GM13977 (cell line): ENCODE data around the gene CAPZA1.
"Not testable (repeated sequence)": the region's sequence is repeated elsewhere in the genome, so short reads cannot be mapped to it uniquely, and the experiment has no call there.

Experiments used
- DNase-seq: peaks from one replicate; pipeline ENCODE4 v3.0.0; 2012; ENCODE audit warnings: low spot score
- in situ Hi-C: fragments of 300-500 bp; cut with MboI; formaldehyde crosslinking; loops from one replicate; pipeline ENCODE4 v1.12.0; 2022; ENCODE audit warnings: low sequenced_read_pairs, low pct_unique_long_range_greater_than_20kb, mixed read lengths, inconsistent platforms; ENCODE audit not compliant: unreplicated experiment
- TF ChIP-seq, protein P1 (sequence below): IDR thresholded peaks from 2 replicates; pipeline ENCODE4 v1.5.1; 2012; ENCODE audit warnings: mild to moderate bottlenecking, control low read depth; ENCODE audit not compliant: insufficient read depth; ENCODE audit errors: extremely low read depth, missing control alignments

The CAPZA1 gene

DNA sequence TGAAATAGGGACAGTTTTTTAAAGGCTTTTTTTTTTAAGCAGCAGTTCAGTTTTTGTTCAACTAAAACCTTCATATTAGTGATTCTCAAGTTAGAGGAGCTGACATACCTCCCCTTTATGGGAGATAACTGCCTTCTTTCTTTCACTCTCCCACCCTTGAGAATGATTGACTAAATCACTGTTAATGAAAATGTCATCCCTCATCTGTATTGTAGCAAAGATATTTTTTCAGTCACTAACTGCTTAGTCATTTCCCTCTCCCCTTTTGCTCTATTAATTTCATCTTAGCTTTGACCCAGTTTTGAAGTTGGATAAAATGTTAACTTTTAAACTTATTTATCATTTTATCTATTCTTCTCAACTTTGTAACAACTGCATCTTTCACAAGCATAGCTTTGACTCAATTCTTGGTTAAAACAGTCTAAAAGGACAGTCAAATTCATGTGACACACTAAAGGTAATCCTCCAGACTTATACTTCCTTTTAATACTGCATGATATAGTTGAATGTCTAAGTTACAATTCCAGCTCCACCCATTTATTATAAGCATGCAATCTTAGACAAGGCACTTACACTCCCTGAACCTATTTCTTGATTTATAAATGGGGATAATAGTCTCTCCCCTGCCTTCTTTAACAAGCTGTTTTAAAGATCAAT lies 17.1 kb downstream of the CAPZA1 start:
- in situ Hi-C loops = no loop called here

DNA sequence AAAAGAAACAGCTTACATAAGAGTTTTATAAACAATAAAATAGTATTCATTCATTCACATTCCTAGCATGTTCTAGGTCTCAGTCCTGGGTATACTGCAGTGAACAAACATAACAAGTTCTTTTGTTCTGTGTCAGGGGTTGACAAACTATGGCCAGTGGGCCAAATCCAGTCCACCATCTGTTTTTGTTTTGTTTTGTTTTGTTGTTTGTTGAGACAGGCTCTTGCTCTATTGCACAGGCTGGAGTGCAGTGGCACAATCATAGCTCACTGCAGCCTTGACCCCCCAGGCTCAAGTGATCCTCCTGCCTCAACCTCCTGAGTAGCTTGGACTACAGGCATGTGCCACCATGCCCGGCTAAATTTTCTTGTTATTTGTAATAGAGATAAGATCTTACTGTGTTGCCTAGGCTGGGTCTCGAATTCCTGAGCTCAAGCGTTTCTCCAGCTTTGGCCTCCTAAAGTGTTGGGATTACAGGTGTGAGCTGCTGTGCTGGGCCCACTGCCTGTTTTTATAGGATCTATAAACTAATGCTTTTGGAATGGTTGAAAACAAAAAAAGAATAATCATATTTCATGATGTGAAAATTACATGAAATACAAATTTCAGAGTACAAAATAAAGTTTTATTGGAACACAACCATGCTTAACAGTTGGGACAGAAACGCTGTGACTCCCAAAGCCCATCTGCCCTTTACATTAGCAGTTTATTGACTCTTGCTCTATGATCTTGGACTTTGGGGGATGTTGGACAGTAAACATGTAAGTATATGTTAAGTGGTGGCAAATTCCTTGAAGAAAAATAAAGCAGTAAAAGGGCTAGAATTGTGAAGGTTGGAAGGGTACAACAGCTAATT lies 17.9 kb downstream of the CAPZA1 start:
- DNase-seq = no peak
- TF ChIP-seq, protein P1, sequence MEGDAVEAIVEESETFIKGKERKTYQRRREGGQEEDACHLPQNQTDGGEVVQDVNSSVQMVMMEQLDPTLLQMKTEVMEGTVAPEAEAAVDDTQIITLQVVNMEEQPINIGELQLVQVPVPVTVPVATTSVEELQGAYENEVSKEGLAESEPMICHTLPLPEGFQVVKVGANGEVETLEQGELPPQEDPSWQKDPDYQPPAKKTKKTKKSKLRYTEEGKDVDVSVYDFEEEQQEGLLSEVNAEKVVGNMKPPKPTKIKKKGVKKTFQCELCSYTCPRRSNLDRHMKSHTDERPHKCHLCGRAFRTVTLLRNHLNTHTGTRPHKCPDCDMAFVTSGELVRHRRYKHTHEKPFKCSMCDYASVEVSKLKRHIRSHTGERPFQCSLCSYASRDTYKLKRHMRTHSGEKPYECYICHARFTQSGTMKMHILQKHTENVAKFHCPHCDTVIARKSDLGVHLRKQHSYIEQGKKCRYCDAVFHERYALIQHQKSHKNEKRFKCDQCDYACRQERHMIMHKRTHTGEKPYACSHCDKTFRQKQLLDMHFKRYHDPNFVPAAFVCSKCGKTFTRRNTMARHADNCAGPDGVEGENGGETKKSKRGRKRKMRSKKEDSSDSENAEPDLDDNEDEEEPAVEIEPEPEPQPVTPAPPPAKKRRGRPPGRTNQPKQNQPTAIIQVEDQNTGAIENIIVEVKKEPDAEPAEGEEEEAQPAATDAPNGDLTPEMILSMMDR = no peak
- in situ Hi-C loops = no loop called here

More for the DNA sequence above, 17.1 kb downstream of the CAPZA1 start:
- TF ChIP-seq, protein P1 = no peak
- peak; percentile 48 for DNase-seq

DNA sequence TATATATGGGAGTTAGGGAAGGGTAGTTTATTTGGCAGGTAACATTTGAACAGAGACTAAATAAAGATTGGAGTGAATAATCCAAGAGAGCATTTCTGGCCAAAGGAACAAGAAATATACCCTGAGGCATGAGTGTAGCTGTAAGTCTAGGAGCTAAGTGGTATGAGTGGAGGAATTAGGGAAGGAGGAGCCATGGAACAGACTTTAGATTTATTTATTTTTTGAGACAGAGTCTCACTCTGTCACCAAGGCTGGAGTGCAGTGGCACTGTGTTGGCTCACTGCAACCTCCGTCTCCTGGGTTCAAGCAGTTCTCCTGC lies 18.4 kb downstream of the CAPZA1 start:
- in situ Hi-C loops = no loop called here
- TF ChIP-seq, protein P1 = no peak
- no peak for DNase-seq

DNA sequence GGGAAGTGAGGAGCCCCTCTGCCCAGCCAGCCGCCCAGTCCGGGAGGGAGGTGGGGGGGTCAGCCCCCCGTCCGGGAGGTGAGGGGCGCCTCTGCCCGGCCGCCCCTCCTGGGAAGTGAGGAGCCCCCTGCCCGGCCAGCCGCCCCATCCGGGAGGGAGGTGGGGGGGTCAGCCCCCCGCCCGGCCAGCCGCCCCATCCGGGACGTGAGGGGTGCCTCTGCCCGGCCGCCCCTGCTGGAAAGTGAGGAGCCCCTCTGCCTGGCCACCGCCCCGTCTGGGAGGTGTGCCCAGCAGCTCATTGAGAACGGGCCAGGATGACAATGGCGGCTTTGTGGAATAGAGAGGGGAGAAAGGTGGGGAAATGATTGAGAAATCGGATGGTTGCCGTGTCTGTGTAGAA lies 20.8 kb downstream of the CAPZA1 start:
- in situ Hi-C loops, DNase-seq: not testable (repeated sequence)

DNA sequence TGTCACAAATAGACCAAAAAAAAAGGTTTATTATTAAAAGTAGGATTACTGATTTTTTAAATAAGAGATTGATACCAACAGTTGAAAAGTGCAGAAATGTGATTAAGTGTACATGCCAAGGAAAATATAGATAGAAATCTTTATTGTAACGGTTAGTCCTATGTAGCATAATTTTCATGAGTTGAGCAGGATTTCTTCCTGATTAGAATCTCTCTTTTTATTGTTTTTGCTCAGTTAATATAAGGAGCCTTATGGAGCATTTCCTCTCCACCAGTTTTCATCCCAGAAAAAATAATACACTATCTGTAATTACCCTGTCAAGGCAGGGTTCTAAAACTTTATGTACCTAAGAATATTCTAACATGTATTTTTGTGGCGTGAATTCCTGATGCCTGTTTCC lies 23.4 kb downstream of the CAPZA1 start:
- in situ Hi-C loops = no loop called here
- TF ChIP-seq, protein P1 = no peak
- no peak for DNase-seq

DNA sequence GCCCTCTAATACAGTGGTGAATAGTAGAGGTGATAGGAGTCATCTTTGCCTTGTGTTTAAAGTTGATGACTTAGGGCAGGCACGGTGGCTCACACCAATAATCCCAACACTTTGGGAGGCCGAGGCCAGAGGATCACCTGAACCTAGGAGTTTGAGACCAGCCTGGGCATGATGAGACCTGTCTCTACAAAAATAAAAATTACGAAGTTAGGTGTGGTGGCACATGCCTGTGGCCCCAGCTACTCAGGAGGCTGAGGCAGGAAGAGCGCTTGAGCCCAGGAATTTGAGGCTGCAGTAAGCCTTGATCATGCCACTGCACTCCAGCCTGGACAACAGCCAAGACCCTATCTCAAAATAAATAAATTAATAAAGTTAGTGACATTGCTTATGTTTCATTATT lies 26.6 kb downstream of the CAPZA1 start:
- DNase-seq = no peak
- in situ Hi-C loops = no loop called here
- TF ChIP-seq, protein P1 = no peak

DNA sequence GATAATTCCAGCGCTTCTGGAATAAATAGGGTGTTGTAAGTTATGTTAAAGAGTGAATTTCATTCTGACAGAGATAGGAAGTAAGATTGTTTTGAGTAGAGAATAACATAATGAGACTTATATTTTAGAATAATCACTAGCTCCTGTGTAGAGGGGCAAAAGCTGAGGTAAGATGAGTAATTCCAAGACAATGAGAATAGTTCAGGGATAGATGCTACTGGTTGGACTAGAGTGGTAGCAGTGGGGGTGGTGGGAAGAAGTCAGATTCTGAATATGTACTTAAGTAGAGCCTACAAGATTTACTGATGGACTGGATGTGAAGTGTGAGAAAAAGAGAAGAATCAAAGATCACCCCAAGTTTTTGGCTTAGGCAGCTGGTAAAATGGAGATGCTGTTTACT lies 31.6 kb downstream of the CAPZA1 start:
- in situ Hi-C loops = no loop called here
- DNase-seq = no peak
- TF ChIP-seq, protein P1 = no peak
